IMR-90 (cell line): ENCODE results near the gene UPK1A.

ENCODE experiments used
- CEBPB ChIP-seq: IDR thresholded peaks from 2 replicates; pipeline ENCODE4 v1.6.1; 2012; ENCODE audit warnings: low read depth, low read length, improper control_type of control experiment
- CTCF ChIP-seq: conservative IDR thresholded peaks from 2 replicates; pipeline ENCODE4 v1.5.1; 2012; ENCODE audit warnings: mild to moderate bottlenecking, low read depth, low read length, improper control_type of control experiment
- ELK1 ChIP-seq: fragments of 150-350 bp; IDR thresholded peaks from 2 replicates; pipeline ENCODE4 v1.6.1; 2016; ENCODE audit warnings: low read depth, mild to moderate bottlenecking, low read length, moderate library complexity, borderline replicate concordance
- MXI1 ChIP-seq: IDR thresholded peaks from 2 replicates; pipeline ENCODE4 v1.6.1; 2012; ENCODE audit warnings: low read depth, mild to moderate bottlenecking, low read length, moderate library complexity, borderline replicate concordance
- NFE2L2 ChIP-seq: fragments of 150-350 bp; IDR thresholded peaks from 2 replicates; pipeline ENCODE4 v1.6.1; 2016; ENCODE audit warnings: low read depth, mild to moderate bottlenecking, low read length
- POLR2A ChIP-seq: IDR thresholded peaks from 2 replicates; pipeline ENCODE4 v1.6.1; 2012; ENCODE audit warnings: mild to moderate bottlenecking, low read depth, low read length
- RAD21 ChIP-seq: IDR thresholded peaks from 2 replicates; pipeline ENCODE4 v1.6.1; 2012; ENCODE audit warnings: low read length, improper control_type of control experiment
- RCOR1 ChIP-seq: IDR thresholded peaks from 2 replicates; pipeline ENCODE4 v1.6.1; 2012; ENCODE audit warnings: mild to moderate bottlenecking, low read length, improper control_type of control experiment; ENCODE audit not compliant: insufficient replicate concordance
- RFX5 ChIP-seq: IDR thresholded peaks from 2 replicates; pipeline ENCODE4 v1.8.0; 2012; ENCODE audit warnings: low read depth, mild to moderate bottlenecking, low read length, moderate library complexity
- SMC3 ChIP-seq: fragments of 150-350 bp; IDR thresholded peaks from 2 replicates; pipeline ENCODE4 v1.6.1; 2016; ENCODE audit warnings: low read depth, mild to moderate bottlenecking, antibody characterized with exemption, low read length, moderate library complexity

GRCh38 chr19:35716801-35717664 is 50.7 kb downstream of the UPK1A start:
- TF ChIP-seq CTCF (peak; percentile 81), SMC3 (peak; percentile 62; the same call in 1 of the 2 replicates), POLR2A (no peak), NFE2L2 (no peak), RFX5 (no peak), ELK1 (no peak), CEBPB (no peak), RAD21 (peak; percentile 71), RCOR1 (no peak), MXI1 (peak; percentile 63)
